ENCODE data around the gene RNASET2.

DNA sequence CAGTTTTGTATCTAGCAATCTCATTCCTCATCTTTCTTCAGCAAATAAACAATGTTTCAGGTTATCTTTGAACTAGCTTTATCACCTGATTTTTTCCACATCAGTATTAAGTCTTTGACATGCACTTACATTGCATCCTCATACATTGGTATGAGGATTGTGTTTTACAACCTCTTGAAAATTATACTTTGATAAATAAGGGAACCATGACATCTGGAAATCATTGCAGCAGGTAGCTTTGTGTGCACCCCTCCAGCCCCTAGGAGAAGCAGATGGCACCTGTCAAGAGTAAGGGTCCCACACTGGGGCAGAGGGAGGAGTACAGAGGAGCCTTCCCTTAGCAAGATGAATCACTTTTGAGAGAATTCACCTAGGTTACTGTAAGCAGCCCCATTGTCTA is 13.7 kb upstream of the RNASET2 start:
- TF ChIP-seq, protein P1, sequence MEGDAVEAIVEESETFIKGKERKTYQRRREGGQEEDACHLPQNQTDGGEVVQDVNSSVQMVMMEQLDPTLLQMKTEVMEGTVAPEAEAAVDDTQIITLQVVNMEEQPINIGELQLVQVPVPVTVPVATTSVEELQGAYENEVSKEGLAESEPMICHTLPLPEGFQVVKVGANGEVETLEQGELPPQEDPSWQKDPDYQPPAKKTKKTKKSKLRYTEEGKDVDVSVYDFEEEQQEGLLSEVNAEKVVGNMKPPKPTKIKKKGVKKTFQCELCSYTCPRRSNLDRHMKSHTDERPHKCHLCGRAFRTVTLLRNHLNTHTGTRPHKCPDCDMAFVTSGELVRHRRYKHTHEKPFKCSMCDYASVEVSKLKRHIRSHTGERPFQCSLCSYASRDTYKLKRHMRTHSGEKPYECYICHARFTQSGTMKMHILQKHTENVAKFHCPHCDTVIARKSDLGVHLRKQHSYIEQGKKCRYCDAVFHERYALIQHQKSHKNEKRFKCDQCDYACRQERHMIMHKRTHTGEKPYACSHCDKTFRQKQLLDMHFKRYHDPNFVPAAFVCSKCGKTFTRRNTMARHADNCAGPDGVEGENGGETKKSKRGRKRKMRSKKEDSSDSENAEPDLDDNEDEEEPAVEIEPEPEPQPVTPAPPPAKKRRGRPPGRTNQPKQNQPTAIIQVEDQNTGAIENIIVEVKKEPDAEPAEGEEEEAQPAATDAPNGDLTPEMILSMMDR (IDR thresholded peaks at IDR 0.05) = no peak
- TF ChIP-seq POLR2A (IDR thresholded peaks at IDR 0.05) = no peak
